K562 (cell line): ENCODE measurements around the gene IRAG1. TPM values are rescaled to one million over a fixed set of nuclear protein-coding genes. Genes with fewer than 3 reads are reported as not detected.
A peak's percentile ranks its signal among the peaks of the same experiment; 100 is the strongest.

ENCODE experiments used
- ATF1 ChIP-seq, 2 experiments: fragments of 450-650 bp in 1 of 2; IDR thresholded peaks; 2 replicates each; pipeline ENCODE4 v1.6.1; 2016; ENCODE audit warnings: missing compliant biosample characterization in 1 of 2, missing genetic modification characterization in 1 of 2
- CCNT2 ChIP-seq: IDR thresholded peaks from 2 replicates; pipeline ENCODE4 v1.6.1; 2011; ENCODE audit warnings: borderline replicate concordance, low read depth, mild to moderate bottlenecking, moderate library complexity, mixed read lengths, low read length; ENCODE audit not compliant: insufficient read length; ENCODE audit errors: extremely low read depth
- ILK ChIP-seq: fragments of 450-650 bp; IDR thresholded peaks from 2 replicates; pipeline ENCODE4 v1.6.1; 2016; ENCODE audit warnings: missing genetic modification characterization, low read depth, mild to moderate bottlenecking, missing compliant biosample characterization, moderate library complexity, borderline replicate concordance
- KLF16 ChIP-seq: IDR thresholded peaks from 2 replicates; pipeline ENCODE4 v1.6.1; 2016; ENCODE audit warnings: antibody characterized with exemption
- MECOM ChIP-seq: fragments of 250-450 bp; sonication (Bioruptor Pico); IDR thresholded peaks from 2 replicates; pipeline ENCODE4 v1.8.0; 2022; ENCODE audit warnings: inconsistent platforms
- RCOR1 ChIP-seq, 2 experiments: IDR thresholded peaks; 2 replicates each; pipeline ENCODE4 v1.6.1; 2012; ENCODE audit warnings: low read depth in 2 of 2, low read length in 2 of 2, borderline replicate concordance in 1 of 2, improper control_type of control experiment in 1 of 2
- SIN3A ChIP-seq, 2 experiments: fragments of 150-350 bp in 1 of 2; IDR thresholded peaks; 2 replicates each; pipeline ENCODE4 v1.6.1; 2011 to 2016; ENCODE audit warnings: borderline replicate concordance in 2 of 2, low read depth in 2 of 2, low read length in 2 of 2, mild to moderate bottlenecking in 2 of 2, moderate library complexity in 2 of 2; ENCODE audit not compliant: control insufficient read depth in 1 of 2
- SMAD4 ChIP-seq: fragments of 250-450 bp; sonication (Bioruptor Pico); conservative IDR thresholded peaks from 2 replicates; pipeline ENCODE4 v1.8.0; 2021; ENCODE audit warnings: inconsistent platforms, mild to moderate bottlenecking, moderate library complexity
- polyA plus RNA-seq, 8 experiments: library from polyadenylated mRNA; depleted of rRNA in 4 of 8; stranded (reverse) in 5 of 8; unstranded in 3 of 8; fragments of >200 nt; fragmentation: Nextera tagmentation in 2 of 8; fragmentation: Illumina TruSeq in 1 of 8; extraction: Ambion mirVana in 2 of 8; extraction: Trizol in 1 of 8; gene quantifications; 2 replicates each; pipeline versions ENCODE4 v1.2.1 to v1.2.3, GENCODE V29; 2011 to 2014; ENCODE audit warnings: inconsistent platforms in 1 of 8, missing spikeins in 1 of 8
- total RNA-seq, 7 experiments: library from RNA; depleted of rRNA in 6 of 7; stranded (reverse); fragments of >200 nt in 6 of 7; fragmentation: Illumina TruSeq in 2 of 7; extraction: Trizol in 2 of 7; gene quantifications; 2 replicates each; pipeline versions ENCODE4 v1.2.1 to v1.2.3, GENCODE V29; 2011 to 2021; ENCODE audit warnings: low replicate concordance in 1 of 7
- TF ChIP-seq, protein P1 (sequence below): fragments of 200-600 bp; sonication (generic); IDR thresholded peaks from one replicate; pipeline ENCODE4 v1.6.1; 2012; ENCODE audit warnings: mild to moderate bottlenecking, low read depth, low read length, inconsistent platforms
- TF ChIP-seq, protein P2 (sequence below): fragments of 450-650 bp; formaldehyde crosslinking; IDR thresholded peaks from 2 replicates; pipeline ENCODE4 v1.4.0; 2022; ENCODE audit warnings: mild to moderate bottlenecking, moderate library complexity

IRAG1 gene
- total and polyA plus RNA-seq, 9 of the 15 experiments (the other 6 are each of a cell fraction or from before 2014, with no cell fraction given) = 0.01 to 0.22 (median 0.09) TPM; not detected in 1

DNA sequence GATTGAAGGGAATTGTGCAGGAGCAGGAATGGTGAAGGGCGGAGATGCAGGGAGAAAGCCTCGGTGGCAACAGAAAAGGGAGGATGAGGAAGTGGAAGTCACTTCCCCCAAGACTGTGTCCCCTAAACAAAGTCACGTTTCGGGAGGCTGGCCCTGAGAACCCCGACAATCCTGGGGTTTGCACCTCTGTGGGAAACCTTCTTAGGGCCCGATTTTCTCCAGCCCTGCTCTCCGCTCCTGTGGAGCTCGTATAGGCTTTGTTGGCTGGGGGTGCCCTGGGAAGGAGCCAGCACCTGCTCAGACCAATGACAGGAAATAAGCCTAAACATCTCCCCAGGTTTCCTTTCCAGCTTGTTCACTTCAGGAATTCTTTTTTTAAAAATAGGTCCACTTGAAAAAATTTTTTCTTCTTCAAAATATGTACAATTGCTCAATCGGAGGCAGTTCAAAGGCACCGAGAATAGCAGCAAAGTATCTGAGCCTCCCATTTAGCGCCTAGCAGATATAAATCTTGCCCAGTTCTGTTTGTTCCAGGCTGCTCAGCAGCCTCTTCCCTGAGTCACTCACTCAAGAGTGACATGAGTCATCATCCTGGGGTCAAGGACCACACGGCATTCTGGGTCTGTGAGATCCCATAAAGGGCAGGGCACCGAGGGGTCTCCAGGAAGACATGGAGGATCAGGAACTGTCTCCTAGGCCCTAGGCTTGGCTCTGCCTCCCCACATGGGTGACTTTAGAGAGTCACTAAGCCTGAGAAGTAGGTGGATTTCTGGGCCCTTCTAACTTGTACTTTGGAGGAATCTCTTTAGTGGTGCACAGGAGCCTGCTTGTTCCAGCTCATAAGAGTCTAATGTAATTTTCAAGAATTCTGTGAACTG lies 34.0 kb downstream of the IRAG1 start (continued):
- TF ChIP-seq ATF1 (CRISPR knock-in tag; IDR thresholded peaks at IDR 0.05) = no peak
- no peak for TF ChIP-seq ATF1 (tag; IDR thresholded peaks at IDR 0.05)
- TF ChIP-seq, protein P1, sequence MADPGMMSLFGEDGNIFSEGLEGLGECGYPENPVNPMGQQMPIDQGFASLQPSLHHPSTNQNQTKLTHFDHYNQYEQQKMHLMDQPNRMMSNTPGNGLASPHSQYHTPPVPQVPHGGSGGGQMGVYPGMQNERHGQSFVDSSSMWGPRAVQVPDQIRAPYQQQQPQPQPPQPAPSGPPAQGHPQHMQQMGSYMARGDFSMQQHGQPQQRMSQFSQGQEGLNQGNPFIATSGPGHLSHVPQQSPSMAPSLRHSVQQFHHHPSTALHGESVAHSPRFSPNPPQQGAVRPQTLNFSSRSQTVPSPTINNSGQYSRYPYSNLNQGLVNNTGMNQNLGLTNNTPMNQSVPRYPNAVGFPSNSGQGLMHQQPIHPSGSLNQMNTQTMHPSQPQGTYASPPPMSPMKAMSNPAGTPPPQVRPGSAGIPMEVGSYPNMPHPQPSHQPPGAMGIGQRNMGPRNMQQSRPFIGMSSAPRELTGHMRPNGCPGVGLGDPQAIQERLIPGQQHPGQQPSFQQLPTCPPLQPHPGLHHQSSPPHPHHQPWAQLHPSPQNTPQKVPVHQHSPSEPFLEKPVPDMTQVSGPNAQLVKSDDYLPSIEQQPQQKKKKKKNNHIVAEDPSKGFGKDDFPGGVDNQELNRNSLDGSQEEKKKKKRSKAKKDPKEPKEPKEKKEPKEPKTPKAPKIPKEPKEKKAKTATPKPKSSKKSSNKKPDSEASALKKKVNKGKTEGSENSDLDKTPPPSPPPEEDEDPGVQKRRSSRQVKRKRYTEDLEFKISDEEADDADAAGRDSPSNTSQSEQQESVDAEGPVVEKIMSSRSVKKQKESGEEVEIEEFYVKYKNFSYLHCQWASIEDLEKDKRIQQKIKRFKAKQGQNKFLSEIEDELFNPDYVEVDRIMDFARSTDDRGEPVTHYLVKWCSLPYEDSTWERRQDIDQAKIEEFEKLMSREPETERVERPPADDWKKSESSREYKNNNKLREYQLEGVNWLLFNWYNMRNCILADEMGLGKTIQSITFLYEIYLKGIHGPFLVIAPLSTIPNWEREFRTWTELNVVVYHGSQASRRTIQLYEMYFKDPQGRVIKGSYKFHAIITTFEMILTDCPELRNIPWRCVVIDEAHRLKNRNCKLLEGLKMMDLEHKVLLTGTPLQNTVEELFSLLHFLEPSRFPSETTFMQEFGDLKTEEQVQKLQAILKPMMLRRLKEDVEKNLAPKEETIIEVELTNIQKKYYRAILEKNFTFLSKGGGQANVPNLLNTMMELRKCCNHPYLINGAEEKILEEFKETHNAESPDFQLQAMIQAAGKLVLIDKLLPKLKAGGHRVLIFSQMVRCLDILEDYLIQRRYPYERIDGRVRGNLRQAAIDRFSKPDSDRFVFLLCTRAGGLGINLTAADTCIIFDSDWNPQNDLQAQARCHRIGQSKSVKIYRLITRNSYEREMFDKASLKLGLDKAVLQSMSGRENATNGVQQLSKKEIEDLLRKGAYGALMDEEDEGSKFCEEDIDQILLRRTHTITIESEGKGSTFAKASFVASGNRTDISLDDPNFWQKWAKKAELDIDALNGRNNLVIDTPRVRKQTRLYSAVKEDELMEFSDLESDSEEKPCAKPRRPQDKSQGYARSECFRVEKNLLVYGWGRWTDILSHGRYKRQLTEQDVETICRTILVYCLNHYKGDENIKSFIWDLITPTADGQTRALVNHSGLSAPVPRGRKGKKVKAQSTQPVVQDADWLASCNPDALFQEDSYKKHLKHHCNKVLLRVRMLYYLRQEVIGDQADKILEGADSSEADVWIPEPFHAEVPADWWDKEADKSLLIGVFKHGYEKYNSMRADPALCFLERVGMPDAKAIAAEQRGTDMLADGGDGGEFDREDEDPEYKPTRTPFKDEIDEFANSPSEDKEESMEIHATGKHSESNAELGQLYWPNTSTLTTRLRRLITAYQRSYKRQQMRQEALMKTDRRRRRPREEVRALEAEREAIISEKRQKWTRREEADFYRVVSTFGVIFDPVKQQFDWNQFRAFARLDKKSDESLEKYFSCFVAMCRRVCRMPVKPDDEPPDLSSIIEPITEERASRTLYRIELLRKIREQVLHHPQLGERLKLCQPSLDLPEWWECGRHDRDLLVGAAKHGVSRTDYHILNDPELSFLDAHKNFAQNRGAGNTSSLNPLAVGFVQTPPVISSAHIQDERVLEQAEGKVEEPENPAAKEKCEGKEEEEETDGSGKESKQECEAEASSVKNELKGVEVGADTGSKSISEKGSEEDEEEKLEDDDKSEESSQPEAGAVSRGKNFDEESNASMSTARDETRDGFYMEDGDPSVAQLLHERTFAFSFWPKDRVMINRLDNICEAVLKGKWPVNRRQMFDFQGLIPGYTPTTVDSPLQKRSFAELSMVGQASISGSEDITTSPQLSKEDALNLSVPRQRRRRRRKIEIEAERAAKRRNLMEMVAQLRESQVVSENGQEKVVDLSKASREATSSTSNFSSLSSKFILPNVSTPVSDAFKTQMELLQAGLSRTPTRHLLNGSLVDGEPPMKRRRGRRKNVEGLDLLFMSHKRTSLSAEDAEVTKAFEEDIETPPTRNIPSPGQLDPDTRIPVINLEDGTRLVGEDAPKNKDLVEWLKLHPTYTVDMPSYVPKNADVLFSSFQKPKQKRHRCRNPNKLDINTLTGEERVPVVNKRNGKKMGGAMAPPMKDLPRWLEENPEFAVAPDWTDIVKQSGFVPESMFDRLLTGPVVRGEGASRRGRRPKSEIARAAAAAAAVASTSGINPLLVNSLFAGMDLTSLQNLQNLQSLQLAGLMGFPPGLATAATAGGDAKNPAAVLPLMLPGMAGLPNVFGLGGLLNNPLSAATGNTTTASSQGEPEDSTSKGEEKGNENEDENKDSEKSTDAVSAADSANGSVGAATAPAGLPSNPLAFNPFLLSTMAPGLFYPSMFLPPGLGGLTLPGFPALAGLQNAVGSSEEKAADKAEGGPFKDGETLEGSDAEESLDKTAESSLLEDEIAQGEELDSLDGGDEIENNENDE = no peak
- TF ChIP-seq RCOR1 (IDR thresholded peaks at IDR 0.05; ENCODE audit: borderline replicate concordance in 1 of 2, low read depth in 2 of 2, low read length in 2 of 2) = peak in 1 of 2 experiments; percentile 82; a peak in 1 of 4 replicates
- no peak for TF ChIP-seq SIN3A (IDR thresholded peaks at IDR 0.05; ENCODE audit: borderline replicate concordance in 2 of 2, control insufficient read depth in 1 of 2, low read depth in 2 of 2, low read length in 2 of 2)
- no peak for TF ChIP-seq KLF16
- TF ChIP-seq, protein P2, sequence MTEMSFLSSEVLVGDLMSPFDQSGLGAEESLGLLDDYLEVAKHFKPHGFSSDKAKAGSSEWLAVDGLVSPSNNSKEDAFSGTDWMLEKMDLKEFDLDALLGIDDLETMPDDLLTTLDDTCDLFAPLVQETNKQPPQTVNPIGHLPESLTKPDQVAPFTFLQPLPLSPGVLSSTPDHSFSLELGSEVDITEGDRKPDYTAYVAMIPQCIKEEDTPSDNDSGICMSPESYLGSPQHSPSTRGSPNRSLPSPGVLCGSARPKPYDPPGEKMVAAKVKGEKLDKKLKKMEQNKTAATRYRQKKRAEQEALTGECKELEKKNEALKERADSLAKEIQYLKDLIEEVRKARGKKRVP (CRISPR knock-in tag) = no peak
- TF ChIP-seq CCNT2 = no peak
- TF ChIP-seq SMAD4 (CRISPR knock-in tag) = peak; percentile 36
- no peak for TF ChIP-seq ILK (tag)
- 0 out of 2 replicates have a peak, but pooled peaks have one; percentile 52 for TF ChIP-seq MECOM (CRISPR knock-in tag)
